Esophagus squamous epithelium (tissue), 5 donors: ENCODE results near the gene SAMM50. TPM values are rescaled to one million over a fixed set of nuclear protein-coding genes. Genes with fewer than 3 reads are reported as not detected.

Experiments
- DNase-seq: peaks from one replicate; lab custom pipeline; 2025; lab: John Stamatoyannopoulos, UW
- H3K27ac ChIP-seq, 4 donors: fragments of 200-600 bp; sonication (generic); one replicate each; pipeline ENCODE4 v1.5.1; 2016 to 2019; ENCODE audit warnings: mild to moderate bottlenecking in 1 of 4
- H3K27me3 ChIP-seq, 4 donors: fragments of 200-600 bp; sonication (generic); 1 replicate in 3 of 4; 2 replicates in 1 of 4; pipeline versions ENCODE4 v1.5.1 to v1.6.0; 2017 to 2021; ENCODE audit warnings: antibody characterized with exemption in 1 of 4
- H3K36me3 ChIP-seq, 3 donors: fragments of 200-600 bp; sonication (generic); one replicate each; pipeline ENCODE4 v1.5.1; 2016 to 2019
- H3K4me1 ChIP-seq, 3 donors: fragments of 200-600 bp; sonication (generic); one replicate each; pipeline ENCODE4 v1.5.1; 2017 to 2019
- H3K4me3 ChIP-seq, 4 donors: fragments of 200-600 bp; sonication (generic); 1 replicate in 3 of 4; 2 replicates in 1 of 4; pipeline ENCODE4 v1.5.1; 2016 to 2019; ENCODE audit warnings: mild to moderate bottlenecking in 2 of 4, moderate library complexity in 1 of 4
- H3K9me3 ChIP-seq, 3 donors: fragments of 200-600 bp; sonication (generic); one replicate each; pipeline ENCODE4 v1.5.1; 2016 to 2019
- CTCF ChIP-seq, 6 experiments: fragments of 450-650 bp in 4 of 6; fragments of 200-600 bp in 2 of 6; sonication (generic) in 2 of 6; IDR thresholded peaks; one replicate each; pipeline ENCODE4 v1.5.1; 2016 to 2019; ENCODE audit warnings: antibody characterized with exemption in 6 of 6, mild to moderate bottlenecking in 4 of 6, moderate library complexity in 4 of 6
- POLR2A ChIP-seq, 4 donors: fragments of 450-650 bp; IDR thresholded peaks; one replicate each; pipeline ENCODE4 v1.6.1; 2017; ENCODE audit warnings: antibody characterized with exemption in 4 of 4, mild to moderate bottlenecking in 4 of 4, moderate library complexity in 3 of 4
- WGBS, 2 donors: methylation state at CpG; one replicate each; pipeline ENCODE4 v1.1.5; 2018; 5-methylcytosine and 5-hydroxymethylcytosine counted together
- intact Hi-C: fragments of 100-400 bp; cut with DNase I; formaldehyde crosslinking; loops from one replicate; pipeline ENCODE4 v1.15.0; 2022
- total RNA-seq, 4 donors: library from RNA; depleted of rRNA; stranded (reverse); fragments of >200 nt; gene quantifications; one replicate each; pipeline ENCODE4 v1.1.0, GENCODE V29; 2016
- donor health status: DM: yes; HTN: yes; CAD: no.

The SAMM50 gene
- total RNA-seq, 4 donors from 2014 or later: 24.4 to 45.5 (median 34.3) TPM

GRCh38 chr22:43945632-43946383 is 9.4 kb upstream of the SAMM50 start:
- 56 to 60% methylated on average over 5 to 9 of the region's 12 CpGs for WGBS, 2 donors
- Histone ChIP-seq H3K27me3 (peaks cover 0 to 8% (median 0%) of the 10 kb centered on the region in 4 donors), H3K27ac (no peak overlapping the region), H3K9me3 (no peaks in the 10 kb centered on the region), H3K36me3 (no peaks in the 10 kb centered on the region), H3K4me3 (no peak overlapping the region), H3K4me1 (no peaks in the 10 kb centered on the region)
- TF ChIP-seq POLR2A (IDR thresholded peaks at IDR 0.05) (no peak), CTCF (IDR thresholded peaks at IDR 0.05) (peak; percentile 43 to 67 (median 50))
- intact Hi-C loops: no loop called here
- no peak for DNase-seq

GRCh38 chr22:43946384-43946667 is 8.9 kb upstream of the SAMM50 start:
- H3K9me3 ChIP-seq: no peaks in the 10 kb centered on the region
- intact Hi-C loops: no loop called here
- no peaks in the 10 kb centered on the region for H3K4me1 ChIP-seq
- H3K27ac ChIP-seq: no peak overlapping the region
- H3K36me3 ChIP-seq: no peaks in the 10 kb centered on the region
- TF ChIP-seq POLR2A (IDR thresholded peaks at IDR 0.05): no peak
- no peak for TF ChIP-seq CTCF (IDR thresholded peaks at IDR 0.05)
- no peak overlapping the region for H3K4me3 ChIP-seq
- 75% methylated on average over 4 of the region's 7 CpGs; no CpG with 5 or more reads in 1 of the 2 donors for WGBS, 2 donors
- peaks cover 0 to 8% (median 0%) of the 10 kb centered on the region in 4 donors for H3K27me3 ChIP-seq
- no peak for DNase-seq

- no peaks in the 10 kb centered on the region for H3K9me3 ChIP-seq
- 72 to 76% methylated on average over 11 to 12 of the region's 12 CpGs for WGBS, 2 donors
- no peak for DNase-seq
- H3K36me3 ChIP-seq: no peaks in the 10 kb centered on the region
- H3K27me3 ChIP-seq: peaks cover 0 to 8% (median 0%) of the 10 kb centered on the region in 4 donors
- no peak overlapping the region for H3K27ac ChIP-seq
- peaks cover 0 to under 1% (median 0%) of the 10 kb centered on the region in 3 donors for H3K4me1 ChIP-seq
- intact Hi-C loops: no loop called here
- TF ChIP-seq CTCF (IDR thresholded peaks at IDR 0.05): no peak
- no peak for TF ChIP-seq POLR2A (IDR thresholded peaks at IDR 0.05)
- H3K4me3 ChIP-seq: no peak overlapping the region
Observed at GRCh38 chr22:43948836-43949406, 6.3 kb upstream of the SAMM50 start.

GRCh38 chr22:43951391-43951790 is 3.9 kb upstream of the SAMM50 start:
- intact Hi-C loops: no loop called here
- peaks cover 10 to 20% (median 11%) of the 10 kb centered on the region in 3 donors for H3K4me1 ChIP-seq
- no peaks in the 10 kb centered on the region for H3K36me3 ChIP-seq
- TF ChIP-seq POLR2A (IDR thresholded peaks at IDR 0.05) (no peak), CTCF (IDR thresholded peaks at IDR 0.05) (no peak)
- 71% methylated on average over 5 of the region's 5 CpGs for WGBS, 2 donors
- H3K9me3 ChIP-seq: no peaks in the 10 kb centered on the region
- H3K27me3 ChIP-seq: no peaks in the 10 kb centered on the region
- no peak for DNase-seq
- no peak overlapping the region for H3K4me3 ChIP-seq
- no peak overlapping the region for H3K27ac ChIP-seq

- H3K4me1 ChIP-seq: peaks cover 10 to 25% (median 17%) of the 10 kb centered on the region in 3 donors
- no peaks in the 10 kb centered on the region for H3K36me3 ChIP-seq
- no peak for DNase-seq
Observed at GRCh38 chr22:43951966-43952365, 3.3 kb upstream of the SAMM50 start.

More at GRCh38 chr22:43951966-43952365, 3.3 kb upstream of the SAMM50 start:
- H3K9me3 ChIP-seq: no peaks in the 10 kb centered on the region
- WGBS, 2 donors: 61 to 64% methylated on average over 5 to 7 of the region's 7 CpGs
- H3K4me3 ChIP-seq: no peak overlapping the region
- TF ChIP-seq POLR2A (IDR thresholded peaks at IDR 0.05) (no peak), CTCF (IDR thresholded peaks at IDR 0.05) (no peak)
- H3K27me3 ChIP-seq: no peaks in the 10 kb centered on the region
- intact Hi-C loops: no loop called here
- no peak overlapping the region for H3K27ac ChIP-seq
